Natural killer cell (primary cell): ENCODE data around the gene NPDC1. TPM values are rescaled to one million over a fixed set of nuclear protein-coding genes. Genes with fewer than 3 reads are reported as not detected.
A peak's percentile ranks its signal among the peaks of the same experiment; 100 is the strongest.

ENCODE experiments used
- ATAC-seq, 3 donors: fragments of 150-1000 bp in 2 of 3; fragments of 200-7000 bp in 1 of 3; cut with Tn5 transposase; 1 replicate in 1 of 3; 2 replicates in 2 of 3; pipeline ENCODE4 v1.10.0; 2021; ENCODE audit warnings: mild to moderate bottlenecking in 2 of 3, moderate library complexity in 2 of 3
- DNase-seq, 2 donors: peaks; one replicate each; pipeline versions ENCODE4 v3.0.0 to v3.0.0-alpha.2; 2013 to 2021; ENCODE audit warnings: mixed read lengths in 1 of 2
- H3K27ac ChIP-seq: one replicate; pipeline ENCODE4 v1.5.1; 2013; ENCODE audit warnings: mild to moderate bottlenecking, low read length
- H3K27me3 ChIP-seq: one replicate; pipeline ENCODE4 v1.6.1; 2013; ENCODE audit warnings: low read length; ENCODE audit not compliant: control insufficient read depth, insufficient read depth
- H3K36me3 ChIP-seq: one replicate; pipeline ENCODE4 v1.6.1; 2013; ENCODE audit warnings: low read length; ENCODE audit not compliant: control insufficient read depth, insufficient read depth
- H3K4me1 ChIP-seq: one replicate; pipeline ENCODE4 v1.6.1; 2013; ENCODE audit warnings: low read length; ENCODE audit not compliant: control insufficient read depth, insufficient read depth
- H3K4me3 ChIP-seq: one replicate; pipeline ENCODE4 v1.5.1; 2013; ENCODE audit warnings: low read length
- H3K9me3 ChIP-seq: one replicate; pipeline ENCODE4 v1.6.1; 2013; ENCODE audit warnings: low read length; ENCODE audit not compliant: control insufficient read depth, insufficient read depth
- H3K27ac Mint-ChIP-seq, 2 donors: one replicate each; pipeline ENCODE4 v1.8.0; 2022; ENCODE audit warnings: mild to moderate bottlenecking in 2 of 2, mixed read lengths in 2 of 2, moderate library complexity in 1 of 2
- H3K27me3 Mint-ChIP-seq, 2 donors: one replicate each; pipeline ENCODE4 v1.8.0; 2022; ENCODE audit warnings: low read depth in 2 of 2, mixed read lengths in 2 of 2
- H3K36me3 Mint-ChIP-seq: one replicate; pipeline ENCODE4 v1.8.0; 2022; ENCODE audit warnings: mixed read lengths
- H3K4me1 Mint-ChIP-seq, 2 donors: one replicate each; pipeline ENCODE4 v1.8.0; 2022; ENCODE audit warnings: mixed read lengths in 2 of 2
- H3K4me3 Mint-ChIP-seq: one replicate; pipeline ENCODE4 v1.8.0; 2022; ENCODE audit warnings: mild to moderate bottlenecking, moderate library complexity, mixed read lengths
- H3K9me3 Mint-ChIP-seq, 2 donors: one replicate each; pipeline ENCODE4 v1.8.0; 2022; ENCODE audit warnings: mixed read lengths in 2 of 2
- CTCF ChIP-seq: fragments of 200-600 bp; IDR thresholded peaks from one replicate; pipeline ENCODE4 v1.8.0; 2022; ENCODE audit warnings: antibody characterized with exemption
- WGBS: methylation state at CpG from one replicate; pipeline ENCODE4 v1.1.7; 2013; ENCODE audit warnings: missing lambda C conversion rate; ENCODE audit not compliant: insufficient coverage; 5-methylcytosine and 5-hydroxymethylcytosine counted together
- intact Hi-C: fragments of 100-400 bp; cut with micrococcal nuclease; formaldehyde crosslinking; loops from one replicate; pipeline ENCODE4 v1.14.2; 2022
- total RNA-seq, 4 donors: library from RNA; stranded (reverse); fragments of 120-200 nt in 1 of 4; gene quantifications; one replicate each; pipeline versions ENCODE4 v1.2.3 to v1.2.4, GENCODE V29; 2013 to 2022

NPDC1 gene
- total RNA-seq, 3 donors from 2014 or later (not counting 1 experiment from before 2014, with no cell fraction given): 0.87 to 5.6 (median 3.4) TPM

- Mint-ChIP-seq H3K4me1 (peaks cover 33 to 67% of the 10 kb centered on the region in 2 donors), H3K27ac (peak within 1 kb of the TSS; percentile 97 to 99), H3K4me3 (peak within 1 kb of the TSS; percentile 96), H3K9me3 (no peaks in the 10 kb centered on the region), H3K36me3 (no peaks in the 10 kb centered on the region), H3K27me3 (no peaks in the 10 kb centered on the region)
- WGBS: 11% methylated on average over 34 of the region's 35 CpGs
- no peaks in the 10 kb centered on the region for H3K9me3 ChIP-seq
- DNase-seq (peak; percentile 67 to 81), ATAC-seq (peak; percentile 11 to 24 (median 16))
- peak within 1 kb of the TSS; percentile 55 for H3K4me3 ChIP-seq
- no peaks in the 10 kb centered on the region for H3K27me3 ChIP-seq
- peaks cover 90% of the 10 kb centered on the region for H3K4me1 ChIP-seq
- intact Hi-C loops: loop anchor here (5.0 kb wide), 1 partner anchor 149 kb away; the partner anchor contains the start of gene PHPT1
- H3K36me3 ChIP-seq: peaks cover 16% of the 10 kb centered on the region
- peak within 1 kb of the TSS; percentile 96 for H3K27ac ChIP-seq
- no peak for TF ChIP-seq CTCF
Measured at GRCh38 chr9:136996361-136997292, 49.4 kb downstream of the NPDC1 start, which contains the start of gene CLIC3. Gene CLIC3 (minus strand): TSS chr9:136996568. CDS start chr9:136996543, 25 bp downstream.

GRCh38 chr9:136995772-136996311 is 50.1 kb downstream of the NPDC1 start:
- Histone ChIP-seq H3K4me1 (peaks cover 89% of the 10 kb centered on the region), H3K27ac (peak overlapping the region; percentile 96), H3K9me3 (no peaks in the 10 kb centered on the region), H3K27me3 (no peaks in the 10 kb centered on the region), H3K4me3 (peak overlapping the region; percentile 55), H3K36me3 (peaks cover 16% of the 10 kb centered on the region)
- Mint-ChIP-seq H3K36me3 (no peaks in the 10 kb centered on the region), H3K4me3 (peak overlapping the region; percentile 96), H3K27ac (peak overlapping the region; percentile 97 to 99), H3K27me3 (no peaks in the 10 kb centered on the region), H3K4me1 (peaks cover 35 to 75% of the 10 kb centered on the region in 2 donors), H3K9me3 (no peaks in the 10 kb centered on the region)
- 60% methylated on average over 12 of the region's 12 CpGs for WGBS
- intact Hi-C loops: loop anchor here (5.0 kb wide), 1 partner anchor 149 kb away; the partner anchor contains the start of gene PHPT1
- ATAC-seq (no peak), DNase-seq (no peak)
- no peak for TF ChIP-seq CTCF

DNA sequence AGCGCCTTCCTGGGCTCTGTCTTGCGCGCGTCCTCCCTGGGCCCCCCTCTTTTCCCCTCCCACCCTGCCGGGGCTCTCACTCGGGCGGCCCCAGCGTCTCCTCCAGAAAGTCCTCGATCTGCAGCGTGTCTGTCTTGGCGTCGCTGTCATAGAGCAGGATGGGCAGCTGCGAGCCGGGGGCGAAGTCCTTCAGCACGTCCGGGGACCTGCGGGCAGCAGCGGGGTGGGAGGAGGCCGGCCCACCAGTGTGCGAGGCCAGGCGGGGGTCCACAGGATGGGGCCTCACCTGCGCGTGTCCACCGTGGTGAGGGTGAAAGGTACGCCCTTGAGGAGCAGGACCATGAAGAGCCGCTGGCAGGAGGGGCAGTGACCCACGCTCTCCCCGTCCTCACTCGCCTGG is 50.6 kb downstream of the NPDC1 start:
- H3K27ac Mint-ChIP-seq: peak overlapping the region; percentile 97 to 99
- Histone ChIP-seq H3K4me3 (peak overlapping the region; percentile 55), H3K9me3 (no peaks in the 10 kb centered on the region), H3K27me3 (no peaks in the 10 kb centered on the region), H3K27ac (peak overlapping the region; percentile 96), H3K36me3 (peaks cover 16% of the 10 kb centered on the region), H3K4me1 (peaks cover 85% of the 10 kb centered on the region)
- H3K4me3 Mint-ChIP-seq: peak overlapping the region; percentile 73
- H3K4me1 Mint-ChIP-seq: peaks cover 38 to 74% of the 10 kb centered on the region in 2 donors
- intact Hi-C loops: loop anchor here (5.0 kb wide), 1 partner anchor 148 kb away; the partner anchor contains the start of gene PHPT1
- DNase-seq: no peak
- no peaks in the 10 kb centered on the region for H3K27me3 Mint-ChIP-seq
- no peak for TF ChIP-seq CTCF
- no peak for ATAC-seq
- no peaks in the 10 kb centered on the region for H3K9me3 Mint-ChIP-seq
- 48% methylated on average over 30 of the region's 30 CpGs for WGBS
- H3K36me3 Mint-ChIP-seq: no peaks in the 10 kb centered on the region
